SK-N-SH (cell line): ENCODE measurements around the gene PNPLA5. TPM values are rescaled to one million over a fixed set of nuclear protein-coding genes. Genes with fewer than 3 reads are reported as not detected.

ENCODE experiments used
- CTCF ChIA-PET: fragments of 300-600, 350-600 bp; formaldehyde crosslinking; extraction: SDS; loops from one replicate; lab custom pipeline; 2021; lab: Yijun Ruan, JAX
- POLR2A ChIA-PET: fragments of 350-600 bp; sonication (Branson Sonifier 250); formaldehyde crosslinking; extraction: SDS; loops from one replicate; lab custom pipeline; 2020; ENCODE audit warnings: antibody characterized with exemption, inconsistent platforms; lab: Yijun Ruan, JAX
- DNase-seq: peaks from one replicate; pipeline ENCODE4 v3.0.0; 2012
- H2AFZ ChIP-seq: fragments of 200-600 bp; sonication (generic); 2 replicates; pipeline ENCODE4 v1.8.1; 2016; ENCODE audit warnings: antibody characterized with exemption, mild to moderate bottlenecking, low read depth
- H3F3A ChIP-seq: fragments of 200-600 bp; sonication (generic); replicated peaks from 2 replicates; pipeline ENCODE3; 2016; ENCODE audit warnings: antibody characterized with exemption, mild to moderate bottlenecking; ENCODE audit not compliant: insufficient read depth
- H3K27ac ChIP-seq, 2 experiments: fragments of 200-500 bp in 1 of 2; fragments of 200-600 bp in 1 of 2; sonication (Bioruptor generic) in 1 of 2; sonication (generic), shearing (Covaris generic) in 1 of 2; 2 replicates each; pipeline versions ENCODE4 v1.5.1 to v1.6.1; 2014 to 2016; ENCODE audit warnings: low read depth in 2 of 2, inconsistent platforms in 1 of 2, low read length in 1 of 2, mild to moderate bottlenecking in 1 of 2, mixed read lengths in 1 of 2
- H3K27me3 ChIP-seq: fragments of 200-600 bp; sonication (generic), shearing (Covaris generic); 2 replicates; pipeline ENCODE4 v1.6.1; 2016; ENCODE audit warnings: mixed run types; ENCODE audit not compliant: insufficient read depth
- H3K36me3 ChIP-seq, 2 experiments: fragments of 200-500 bp in 1 of 2; fragments of 200-600 bp in 1 of 2; sonication (Bioruptor generic) in 1 of 2; sonication (generic) in 1 of 2; replicated peaks in 1 of 2; 2 replicates each; pipeline versions ENCODE3 to v1.5.1; 2014 to 2016; ENCODE audit warnings: low read length in 1 of 2, mild to moderate bottlenecking in 1 of 2; ENCODE audit not compliant: insufficient read depth in 2 of 2, control insufficient read depth in 1 of 2
- H3K4me1 ChIP-seq, 2 experiments: fragments of 200-500 bp in 1 of 2; fragments of 200-600 bp in 1 of 2; sonication (Bioruptor generic) in 1 of 2; sonication (generic), shearing (Covaris generic) in 1 of 2; 2 replicates each; pipeline versions ENCODE4 v1.5.1 to v1.6.1; 2014 to 2016; ENCODE audit warnings: low read depth in 1 of 2, low read length in 1 of 2, mixed run types in 1 of 2; ENCODE audit not compliant: insufficient read depth in 2 of 2, control insufficient read depth in 1 of 2
- H3K4me2 ChIP-seq: fragments of 200-600 bp; sonication (generic), shearing (Covaris generic); 2 replicates; pipeline ENCODE4 v1.6.1; 2017; ENCODE audit warnings: mixed run types
- H3K4me3 ChIP-seq, 2 experiments: fragments of 200-500 bp in 1 of 2; fragments of 200-600 bp in 1 of 2; sonication (Bioruptor generic) in 1 of 2; sonication (generic), shearing (Covaris generic) in 1 of 2; 2 replicates each; pipeline versions ENCODE4 v1.5.1 to v1.8.1; 2014 to 2016; ENCODE audit warnings: low read depth in 2 of 2, inconsistent platforms in 1 of 2, low read length in 1 of 2, mild to moderate bottlenecking in 1 of 2, mixed read lengths in 1 of 2, moderate library complexity in 1 of 2
- H3K79me2 ChIP-seq: fragments of 200-600 bp; sonication (generic); 2 replicates; pipeline ENCODE4 v1.8.1; 2017; ENCODE audit warnings: mild to moderate bottlenecking; ENCODE audit not compliant: insufficient read depth
- H3K9ac ChIP-seq: fragments of 200-600 bp; sonication (generic); 2 replicates; pipeline ENCODE4 v1.6.1; 2017; ENCODE audit warnings: mixed run types
- H3K9me2 ChIP-seq: fragments of 200-600 bp; sonication (generic); 2 replicates; pipeline ENCODE4 v1.6.1; 2017; ENCODE audit warnings: mixed run types
- H3K9me3 ChIP-seq: fragments of 200-600 bp; sonication (generic); 2 replicates; pipeline ENCODE4 v1.6.1; 2017; ENCODE audit warnings: mixed run types, mild to moderate bottlenecking, moderate library complexity
- H4K20me1 ChIP-seq: fragments of 200-600 bp; sonication (generic); 2 replicates; pipeline ENCODE4 v1.6.1; 2017; ENCODE audit warnings: mild to moderate bottlenecking, mixed run types; ENCODE audit not compliant: insufficient read depth
- CHD2 ChIP-seq: fragments of 150-350 bp; IDR thresholded peaks from 2 replicates; pipeline ENCODE4 v1.6.1; 2018; ENCODE audit warnings: low read length; ENCODE audit not compliant: partially characterized antibody
- EP300 ChIP-seq, 2 experiments: IDR thresholded peaks; 2 replicates each; pipeline versions ENCODE4 v1.4.0 to v1.6.1; 2012; ENCODE audit warnings: borderline replicate concordance in 1 of 2, low read depth in 1 of 2, low read length in 1 of 2
- EZH2phosphoT487 ChIP-seq: fragments of 200-600 bp; sonication (generic); IDR thresholded peaks from 2 replicates; pipeline ENCODE4 v1.6.1; 2017; ENCODE audit warnings: low read depth, mixed run types, mild to moderate bottlenecking, antibody characterized with exemption, moderate library complexity, borderline replicate concordance
- FOSL2 ChIP-seq: IDR thresholded peaks from 2 replicates; pipeline ENCODE4 v1.4.0; 2012; ENCODE audit warnings: low read depth, mild to moderate bottlenecking, moderate library complexity, borderline replicate concordance
- GATA2 ChIP-seq: sonication (generic); formaldehyde crosslinking; IDR thresholded peaks from 2 replicates; pipeline ENCODE4 v1.5.0; 2020; ENCODE audit warnings: mild to moderate bottlenecking, missing genetic modification reagents
- MXI1 ChIP-seq: IDR thresholded peaks from 2 replicates; pipeline ENCODE4 v1.6.1; 2012; ENCODE audit warnings: mild to moderate bottlenecking, low read depth, low read length, improper control_type of control experiment
- NFIC ChIP-seq: IDR thresholded peaks from 2 replicates; pipeline ENCODE4 v1.4.0; 2012; ENCODE audit warnings: borderline replicate concordance
- NRF1 ChIP-seq: IDR thresholded peaks from 2 replicates; pipeline ENCODE4 v1.6.1; 2012; ENCODE audit warnings: low read depth, mild to moderate bottlenecking, low read length
- RAD21 ChIP-seq: IDR thresholded peaks from 2 replicates; pipeline ENCODE4 v1.6.1; 2012; ENCODE audit warnings: mild to moderate bottlenecking, low read length
- RCOR1 ChIP-seq: fragments of 150-350 bp; IDR thresholded peaks from 2 replicates; pipeline ENCODE4 v1.6.1; 2017; ENCODE audit warnings: antibody characterized with exemption, low read length
- REST ChIP-seq: IDR thresholded peaks from 2 replicates; pipeline ENCODE4 v1.6.1; 2012; ENCODE audit warnings: mild to moderate bottlenecking, low read depth, low read length, moderate library complexity
- RFX5 ChIP-seq: IDR thresholded peaks from 2 replicates; pipeline ENCODE4 v1.6.1; 2012; ENCODE audit warnings: mild to moderate bottlenecking, improper control_type of control experiment, low read length
- SIN3A ChIP-seq: IDR thresholded peaks from 2 replicates; pipeline ENCODE4 v1.6.1; 2012; ENCODE audit warnings: low read depth, mild to moderate bottlenecking, low read length, moderate library complexity, borderline replicate concordance
- SMC3 ChIP-seq: IDR thresholded peaks from 2 replicates; pipeline ENCODE4 v1.6.1; 2012; ENCODE audit warnings: low read depth, low read length, improper control_type of control experiment
- TCF12 ChIP-seq: IDR thresholded peaks from 2 replicates; pipeline ENCODE4 v1.4.0; 2012
- TEAD4 ChIP-seq: IDR thresholded peaks from 2 replicates; pipeline ENCODE4 v1.4.0; 2012; ENCODE audit warnings: mild to moderate bottlenecking, borderline replicate concordance; ENCODE audit not compliant: insufficient read depth
- USF1 ChIP-seq: IDR thresholded peaks from 2 replicates; pipeline ENCODE4 v1.4.0; 2012; ENCODE audit warnings: low read depth, borderline replicate concordance
- YY1 ChIP-seq: IDR thresholded peaks from 2 replicates; pipeline ENCODE4 v1.4.0; 2012; ENCODE audit warnings: low read depth, mild to moderate bottlenecking
- ZBTB33 ChIP-seq: IDR thresholded peaks from 2 replicates; pipeline ENCODE4 v1.4.0; 2012; ENCODE audit warnings: low read depth, borderline replicate concordance
- WGBS: methylation state at CpG from one replicate; pipeline ENCODE4 v1.1.6; 2017; ENCODE audit warnings: low lambda C conversion rate; 5-methylcytosine and 5-hydroxymethylcytosine counted together
- polyA plus RNA-seq, 3 experiments: library from polyadenylated mRNA; depleted of rRNA; stranded (reverse); fragments of >200 nt; gene quantifications; 2 replicates each; pipeline ENCODE4 v1.2.3, GENCODE V29; 2012
- TF ChIP-seq, protein P1 (sequence below): IDR thresholded peaks from 2 replicates; pipeline ENCODE4 v1.4.0; 2012; ENCODE audit warnings: low read depth

The PNPLA5 gene
- polyA plus RNA-seq, 1 of the 3 experiments (the other 2 are of a cell fraction) = not detected

GRCh38 chr22:43839781-43840180 is 52.0 kb downstream of the PNPLA5 start:
- Histone ChIP-seq H3K79me2 (no peaks in the 10 kb centered on the region), H4K20me1 (no peaks in the 10 kb centered on the region), H3K9me2 (no peaks in the 10 kb centered on the region), H3K9ac (no peak overlapping the region), H3K4me1 (peaks cover 0 to 18% of the 10 kb centered on the region in 2 experiments; a peak in 1 of 4 replicates), H2AFZ (no peak overlapping the region), H3K4me3 (no peak overlapping the region), H3K27me3 (no peaks in the 10 kb centered on the region), H3K9me3 (no peaks in the 10 kb centered on the region), H3K27ac (no peak overlapping the region), H3F3A (no peaks in the 10 kb centered on the region), H3K36me3 (no peaks in the 10 kb centered on the region), H3K4me2 (no peak overlapping the region)
- ChIA-PET POLR2A (no interaction called here), CTCF (interaction anchor here (1.0 kb wide), 1 partner anchor 14 kb away, joined by 3 read pairs; no protein-coding TSS in a partner anchor)
- TF ChIP-seq RAD21 (no peak), REST (no peak), RCOR1 (no peak), FOSL2 (no peak), USF1 (no peak), YY1 (no peak), NRF1 (no peak), CHD2 (no peak), NFIC (no peak), TCF12 (no peak)
- TF ChIP-seq, protein P1, sequence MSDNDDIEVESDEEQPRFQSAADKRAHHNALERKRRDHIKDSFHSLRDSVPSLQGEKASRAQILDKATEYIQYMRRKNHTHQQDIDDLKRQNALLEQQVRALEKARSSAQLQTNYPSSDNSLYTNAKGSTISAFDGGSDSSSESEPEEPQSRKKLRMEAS = no peak
- WGBS = 84% methylated on average over 5 of the region's 8 CpGs
- DNase-seq = no peak

- DNase-seq = no peak
- Histone ChIP-seq H3F3A (no peaks in the 10 kb centered on the region), H2AFZ (no peak overlapping the region), H4K20me1 (no peaks in the 10 kb centered on the region), H3K4me1 (peaks cover 0 to 9% of the 10 kb centered on the region in 2 experiments; a peak in 1 of 4 replicates), H3K9me3 (no peaks in the 10 kb centered on the region), H3K79me2 (no peaks in the 10 kb centered on the region), H3K4me2 (no peak overlapping the region), H3K36me3 (no peaks in the 10 kb centered on the region), H3K27me3 (no peaks in the 10 kb centered on the region), H3K4me3 (no peak overlapping the region), H3K27ac (no peak overlapping the region), H3K9me2 (no peaks in the 10 kb centered on the region), H3K9ac (no peak overlapping the region)
- POLR2A ChIA-PET = no interaction called here
- CTCF ChIA-PET = interaction anchor here (1.0 kb wide), 2 partner anchors 11 to 13 kb away, joined by 3 read pairs; no protein-coding TSS in a partner anchor
- 98% methylated on average over 7 of the region's 25 CpGs for WGBS
- TF ChIP-seq NRF1 (no peak), MXI1 (no peak), EZH2phosphoT487 (no peak), NFIC (no peak), EP300 (IDR thresholded peaks at IDR 0.05; ENCODE audit: borderline replicate concordance in 1 of 2, low read depth in 1 of 2, low read length in 1 of 2) (no peak), ZBTB33 (no peak), FOSL2 (no peak), RFX5 (no peak), YY1 (no peak), SIN3A (no peak), TEAD4 (no peak), GATA2 (CRISPR knock-in tag) (no peak), SMC3 (no peak)
- TF ChIP-seq, protein P1 = no peak
Observed at GRCh38 chr22:43838571-43839307, 53.1 kb downstream of the PNPLA5 start.
